HepG2 (cell line): ENCODE data around the gene WDR7. TPM values are rescaled to one million over a fixed set of nuclear protein-coding genes. Genes with fewer than 3 reads are reported as not detected.

Experiments
- ATAC-seq: fragments of 200-7000 bp; cut with Tn5 transposase; 3 replicates; pipeline ENCODE4 v1.9.1; 2020; ENCODE audit warnings: mild to moderate bottlenecking, moderate library complexity
- BruUV-seq: library from RNA; stranded (reverse); fragments of 400-500 nt; replicated peaks from 2 replicates; lab custom pipeline; 2021; lab: Mats Ljungman, UMichigan
- CTCF ChIA-PET: fragments of 300-600 bp; formaldehyde crosslinking; extraction: SDS; loops from one replicate; lab custom pipeline; 2021; ENCODE audit warnings: low total read pairs, inconsistent platforms, low intra/inter-chr PET ratio; lab: Yijun Ruan, JAX
- POLR2A ChIA-PET: fragments of 350-600 bp; sonication (Branson Sonifier 250); formaldehyde crosslinking; loops from one replicate; lab custom pipeline; 2020; ENCODE audit warnings: antibody characterized with exemption, inconsistent platforms; lab: Yijun Ruan, JAX
- DNase-seq: peaks from one replicate; pipeline ENCODE4 v3.0.0-alpha.2; 2015; ENCODE audit warnings: low spot score
- FAIRE-seq: peaks from 3 replicates; lab custom pipeline; 2011; peaks lifted over from hg19 to GRCh38; lab: Jason Lieb, UNC
- H2AFZ ChIP-seq: one replicate; pipeline ENCODE4 v1.6.1; 2011; ENCODE audit warnings: low read length, inconsistent platforms
- H3K27ac ChIP-seq: fragments of 300-600 bp; 3 replicates; pipeline ENCODE4 v1.8.0; 2011; ENCODE audit warnings: mixed run types, mild to moderate bottlenecking, mixed read lengths, low read length, inconsistent platforms; ENCODE audit not compliant: insufficient read depth; ENCODE audit errors: extremely low read length
- H3K27me3 ChIP-seq, 2 experiments: fragments of 200-600 bp in 1 of 2; 2 replicates in 1 of 2; 3 replicates in 1 of 2; pipeline versions ENCODE4 v1.6.0 to v1.8.0; 2011; ENCODE audit warnings: low read length in 2 of 2, mild to moderate bottlenecking in 2 of 2, moderate library complexity in 2 of 2, inconsistent platforms in 1 of 2; ENCODE audit not compliant: insufficient read depth in 2 of 2, control insufficient read depth in 1 of 2
- H3K36me3 ChIP-seq, 2 experiments: fragments of 200-600 bp in 1 of 2; replicated peaks in 1 of 2; 2 replicates in 1 of 2; 3 replicates in 1 of 2; pipeline versions ENCODE4 v1.5.1 to v1.8.0; 2011; ENCODE audit warnings: low read length in 2 of 2, inconsistent platforms in 1 of 2; ENCODE audit not compliant: insufficient read depth in 2 of 2, control insufficient read depth in 1 of 2
- H3K4me1 ChIP-seq: 2 replicates; pipeline ENCODE4 v1.5.1; 2012; ENCODE audit warnings: low read length, inconsistent platforms; ENCODE audit not compliant: insufficient read depth
- H3K4me2 ChIP-seq: 2 replicates; pipeline ENCODE4 v1.6.0; 2011; ENCODE audit warnings: low read depth, low read length, inconsistent platforms
- H3K4me3 ChIP-seq, 3 experiments: fragments of 200-600 bp in 1 of 3; sonication (generic), shearing (Covaris generic) in 1 of 3; replicated peaks in 1 of 3; 2 replicates each; pipeline ENCODE4 v1.5.1; 2011 to 2016; ENCODE audit warnings: low read length in 3 of 3, inconsistent platforms in 2 of 3, low read depth in 2 of 3, mild to moderate bottlenecking in 2 of 3, control low read depth in 1 of 3, mixed read lengths in 1 of 3; ENCODE audit not compliant: insufficient read depth in 1 of 3
- H3K79me2 ChIP-seq: one replicate; pipeline ENCODE4 v1.6.1; 2011; ENCODE audit warnings: low read length, inconsistent platforms; ENCODE audit not compliant: insufficient read depth
- H3K9ac ChIP-seq: 2 replicates; pipeline ENCODE4 v1.6.0; 2011; ENCODE audit warnings: mild to moderate bottlenecking, low read depth, low read length, inconsistent platforms; ENCODE audit not compliant: insufficient read depth
- H3K9me3 ChIP-seq: 2 replicates; pipeline ENCODE4 v1.5.1; 2012; ENCODE audit warnings: mild to moderate bottlenecking, low read length
- H4K20me1 ChIP-seq: 2 replicates; pipeline ENCODE4 v1.6.0; 2011; ENCODE audit warnings: inconsistent platforms, mild to moderate bottlenecking, low read length, moderate library complexity; ENCODE audit not compliant: insufficient read depth
- HDAC1 ChIP-seq: sonication (generic); formaldehyde crosslinking; IDR thresholded peaks from 2 replicates; pipeline ENCODE4 v1.5.1; 2020; ENCODE audit warnings: mild to moderate bottlenecking, missing genetic modification reagents
- HNRNPH1 ChIP-seq: fragments of 200-400 bp; formaldehyde crosslinking; optimal IDR thresholded peaks from 2 replicates; pipeline ENCODE3; 2017; ENCODE audit warnings: mild to moderate bottlenecking, low read depth, low read length
- HNRNPLL ChIP-seq: fragments of 200-400 bp; formaldehyde crosslinking; IDR thresholded peaks from 2 replicates; pipeline ENCODE4 v1.6.1; 2017; ENCODE audit warnings: mild to moderate bottlenecking, low read depth, low read length; ENCODE audit not compliant: poor library complexity, severe bottlenecking
- KMT2B ChIP-seq: IDR thresholded peaks from 2 replicates; pipeline ENCODE4 v1.6.1; 2016; ENCODE audit warnings: missing genetic modification reagents, missing compliant biosample characterization
- MBNL3 ChIP-seq: fragments of 250-450 bp; sonication (Bioruptor Pico); conservative IDR thresholded peaks from 2 replicates; pipeline ENCODE4 v1.8.0; 2022; ENCODE audit warnings: mild to moderate bottlenecking, inconsistent platforms
- NFE2L1 ChIP-seq: sonication (generic); formaldehyde crosslinking; IDR thresholded peaks from 2 replicates; pipeline ENCODE4 v1.4.0; 2020; ENCODE audit warnings: missing genetic modification reagents, mild to moderate bottlenecking, borderline replicate concordance
- NR3C1 ChIP-seq: sonication (generic); formaldehyde crosslinking; IDR thresholded peaks from 2 replicates; pipeline ENCODE4 v1.4.0; 2020; ENCODE audit warnings: missing genetic modification reagents
- POLR2G ChIP-seq: fragments of 200-400 bp; formaldehyde crosslinking; IDR thresholded peaks from 2 replicates; pipeline ENCODE4 v1.6.1; 2018; ENCODE audit warnings: mild to moderate bottlenecking, low read depth, low read length, moderate library complexity
- SNRNP70 ChIP-seq: fragments of 200-400 bp; formaldehyde crosslinking; IDR thresholded peaks from 2 replicates; pipeline ENCODE4 v1.6.1; 2017; ENCODE audit warnings: mild to moderate bottlenecking, low read depth, low read length, moderate library complexity
- TP53 ChIP-seq: sonication (generic); formaldehyde crosslinking; conservative IDR thresholded peaks from 2 replicates; pipeline ENCODE4 v1.4.0; 2020; ENCODE audit warnings: missing genetic modification reagents
- ZBTB44 ChIP-seq: sonication (generic); formaldehyde crosslinking; IDR thresholded peaks from 2 replicates; pipeline ENCODE4 v1.4.0; 2020; ENCODE audit warnings: missing genetic modification reagents
- ZNF230 ChIP-seq: sonication (generic); formaldehyde crosslinking; IDR thresholded peaks from 2 replicates; pipeline ENCODE4 v1.4.0; 2020; ENCODE audit warnings: mild to moderate bottlenecking, missing genetic modification reagents
- WGBS: methylation state at CpG from one replicate; pipeline ENCODE4 v1.1.6; 2017; ENCODE audit warnings: low lambda C conversion rate; 5-methylcytosine and 5-hydroxymethylcytosine counted together
- in situ Hi-C: cut with HindIII; loops from 2 replicates; pipeline ENCODE4 v1.10.0; 2017; ENCODE audit warnings: low pct_unique_long_range_greater_than_20kb; ENCODE audit not compliant: extremely low pct_ligation_motif_present
- intact Hi-C: fragments of 100-400 bp; cut with micrococcal nuclease; formaldehyde crosslinking; loops from one replicate; pipeline ENCODE4 v1.10.0; 2022; ENCODE audit not compliant: unreplicated experiment
- polyA plus RNA-seq, 8 experiments: library from polyadenylated mRNA; depleted of rRNA in 3 of 8; stranded (reverse) in 7 of 8; unstranded in 1 of 8; fragments of >200 nt; fragmentation: Illumina TruSeq in 4 of 8; extraction: Trizol in 4 of 8; gene quantifications; 2 replicates each; pipeline versions ENCODE4 v1.2.1 to v1.2.3, GENCODE V29; 2011 to 2016; ENCODE audit warnings: low read depth in 4 of 8, missing spikeins in 1 of 8, mixed read lengths in 1 of 8; ENCODE audit not compliant: insufficient read depth in 1 of 8
- total RNA-seq, 5 experiments: library from RNA; depleted of rRNA; stranded (reverse); fragments of >200 nt; fragmentation: Illumina TruSeq; extraction: Trizol; gene quantifications; 2 replicates each; pipeline ENCODE4 v1.2.3, GENCODE V29; 2016; ENCODE audit warnings: low read depth in 1 of 5

WDR7 gene
- total and polyA plus RNA-seq, 2 of the 13 experiments (the other 11 are each of a cell fraction or from before 2014, with no cell fraction given): 2.0 to 7.8 TPM

GRCh38 chr18:56728741-56729140 is 77.6 kb downstream of the WDR7 start:
- WGBS: 91% methylated on average over 3 of the region's 3 CpGs
- no peak for ATAC-seq

GRCh38 chr18:56738184-56738583 is 87.0 kb downstream of the WDR7 start:
- FAIRE-seq (no peak), DNase-seq (no peak), ATAC-seq (no peak)
- H3K79me2 ChIP-seq: no peaks in the 10 kb centered on the region
- no TSS peak for BruUV-seq
- H3K27ac ChIP-seq: no peak overlapping the region
- ChIA-PET POLR2A (no interaction called here), CTCF (no interaction called here)
- H3K27me3 ChIP-seq: no peaks in the 10 kb centered on the region
- in situ Hi-C loops: no loop called here
- H3K36me3 ChIP-seq: no peaks in the 10 kb centered on the region
- intact Hi-C loops: no loop called here
- no peaks in the 10 kb centered on the region for H4K20me1 ChIP-seq
- H3K4me2 ChIP-seq: no peak overlapping the region
- no peaks in the 10 kb centered on the region for H3K4me1 ChIP-seq
- TF ChIP-seq SNRNP70: no peak
- no peak for TF ChIP-seq MBNL3
- no peak for TF ChIP-seq KMT2B (CRISPR knock-in tag)
- TF ChIP-seq TP53 (CRISPR knock-in tag): no peak
- no peak for TF ChIP-seq HNRNPLL
- TF ChIP-seq POLR2G: no peak
- TF ChIP-seq HDAC1 (CRISPR knock-in tag): no peak
- TF ChIP-seq NR3C1 (CRISPR knock-in tag): no peak
- no peak for TF ChIP-seq ZBTB44 (CRISPR knock-in tag)
- TF ChIP-seq ZNF230: no peak
- TF ChIP-seq NFE2L1: no peak
- no peak overlapping the region for H3K9ac ChIP-seq
- no peaks in the 10 kb centered on the region for H3K9me3 ChIP-seq
- 96% methylated on average over 5 of the region's 5 CpGs for WGBS
- no peak overlapping the region for H3K4me3 ChIP-seq
- no peak overlapping the region for H2AFZ ChIP-seq

More at GRCh38 chr18:56728741-56729140, 77.6 kb downstream of the WDR7 start:
- H3K27ac ChIP-seq: no peak overlapping the region
- no peaks in the 10 kb centered on the region for H3K79me2 ChIP-seq
- no peak for FAIRE-seq
- H3K4me2 ChIP-seq: no peak overlapping the region
- no peak overlapping the region for H3K4me3 ChIP-seq
- H3K36me3 ChIP-seq: no peaks in the 10 kb centered on the region
- H3K9me3 ChIP-seq: no peaks in the 10 kb centered on the region
- TF ChIP-seq HNRNPH1: no peak
- no peak overlapping the region for H3K9ac ChIP-seq
- DNase-seq: no peak
- in situ Hi-C loops (no loop called here), intact Hi-C loops (no loop called here)
- H3K4me1 ChIP-seq: no peaks in the 10 kb centered on the region
- no peaks in the 10 kb centered on the region for H4K20me1 ChIP-seq
- H3K27me3 ChIP-seq: no peaks in the 10 kb centered on the region
- BruUV-seq: no TSS peak
- H2AFZ ChIP-seq: no peak overlapping the region
- CTCF ChIA-PET: no interaction called here
- POLR2A ChIA-PET: no interaction called here
